A673 (cell line): Measurements from ENCODE around the gene OTULINL.

ENCODE experiments used
- CTCF ChIP-seq: fragments of 300-800, 200-600 bp; sonication (generic); conservative IDR thresholded peaks from 2 replicates; pipeline ENCODE4 v1.5.1; 2017; ENCODE audit warnings: low read depth, mild to moderate bottlenecking, antibody characterized with exemption, low read length, moderate library complexity, mixed read lengths
- EZH2 ChIP-seq: fragments of 200-600 bp; sonication (generic); IDR thresholded peaks from 2 replicates; pipeline ENCODE4 v1.6.1; 2017; ENCODE audit warnings: borderline replicate concordance, low read depth, mild to moderate bottlenecking, mixed read lengths, antibody characterized with exemption, low read length; ENCODE audit not compliant: poor library complexity, severe bottlenecking

- TF ChIP-seq CTCF (0 out of 2 replicates have a peak, but pooled peaks have one; percentile 10), EZH2 (no peak)
Measured at GRCh38 chr5:14582797-14583137, 1.2 kb downstream of the OTULINL start.
